Fibroblast of lung (primary cell): ENCODE data around the gene GPR42. TPM values are rescaled to one million over a fixed set of nuclear protein-coding genes. Genes with fewer than 3 reads are reported as not detected.

Source experiments
- DNase-seq, 2 donors: peaks; one replicate each; pipeline versions ENCODE4 v3.0.0 to v3.0.0-alpha.2; 2010; ENCODE audit warnings: low read depth in 2 of 2
- H2AFZ ChIP-seq: 2 replicates; pipeline ENCODE4 v1.5.1; 2012; ENCODE audit warnings: low read length, control low read depth, inconsistent platforms
- H3K27ac ChIP-seq: 2 replicates; pipeline ENCODE4 v1.5.1; 2011; ENCODE audit warnings: low read length, control low read depth; ENCODE audit not compliant: insufficient read depth
- H3K27me3 ChIP-seq: 2 replicates; pipeline ENCODE4 v1.5.1; 2011; ENCODE audit warnings: mild to moderate bottlenecking, low read length; ENCODE audit not compliant: control insufficient read depth, insufficient read depth
- H3K36me3 ChIP-seq: 2 replicates; pipeline ENCODE4 v1.5.1; 2011; ENCODE audit warnings: low read length; ENCODE audit not compliant: control insufficient read depth, insufficient read depth
- H3K4me1 ChIP-seq: 2 replicates; pipeline ENCODE4 v1.5.1; 2011; ENCODE audit warnings: low read length; ENCODE audit not compliant: control insufficient read depth, insufficient read depth; ENCODE audit errors: extremely low read depth
- H3K4me2 ChIP-seq: 2 replicates; pipeline ENCODE4 v1.5.1; 2011; ENCODE audit warnings: low read length, control low read depth; ENCODE audit not compliant: insufficient read depth; ENCODE audit errors: extremely low read depth
- H3K4me3 ChIP-seq, 4 experiments: fragments of 200-600 bp in 1 of 4; sonication (generic) in 1 of 4; replicated peaks in 1 of 4; 2 replicates each; pipeline ENCODE4 v1.5.1; 2011 to 2016; ENCODE audit warnings: low read length in 4 of 4, low read depth in 3 of 4, mild to moderate bottlenecking in 3 of 4, control low read depth in 2 of 4, inconsistent platforms in 1 of 4, mixed read lengths in 1 of 4; ENCODE audit not compliant: insufficient read depth in 1 of 4; ENCODE audit errors: control extremely low read depth in 1 of 4
- H3K79me2 ChIP-seq: 2 replicates; pipeline ENCODE4 v1.5.1; 2012; ENCODE audit warnings: mild to moderate bottlenecking, low read length, inconsistent platforms; ENCODE audit not compliant: control insufficient read depth, insufficient read depth
- H3K9ac ChIP-seq: 2 replicates; pipeline ENCODE4 v1.5.1; 2011; ENCODE audit warnings: mild to moderate bottlenecking, low read length, control low read depth; ENCODE audit not compliant: insufficient read depth
- H3K9me3 ChIP-seq: 2 replicates; pipeline ENCODE4 v1.5.1; 2012; ENCODE audit warnings: low read depth, low read length; ENCODE audit not compliant: control insufficient read depth, insufficient read depth
- H4K20me1 ChIP-seq: 2 replicates; pipeline ENCODE4 v1.5.1; 2011; ENCODE audit warnings: low read length; ENCODE audit not compliant: control insufficient read depth, insufficient read depth; ENCODE audit errors: extremely low read depth
- CTCF ChIP-seq, 2 donors: IDR thresholded peaks in 1 of 2; conservative IDR thresholded peaks in 1 of 2; 1 replicate in 1 of 2; 2 replicates in 1 of 2; pipeline ENCODE4 v1.5.1; 2011 to 2012; ENCODE audit warnings: low read length in 2 of 2, control low read depth in 1 of 2, inconsistent platforms in 1 of 2, low read depth in 1 of 2, mild to moderate bottlenecking in 1 of 2
- EZH2 ChIP-seq: IDR thresholded peaks from 2 replicates; pipeline ENCODE4 v1.5.1; 2012; ENCODE audit warnings: low read length, control low read depth, mild to moderate bottlenecking; ENCODE audit errors: missing control alignments
- polyA plus RNA-seq, 2 donors: library from polyadenylated mRNA; depleted of rRNA in 1 of 2; stranded (reverse) in 1 of 2; unstranded in 1 of 2; fragments of >200 nt; gene quantifications; 2 replicates each; pipeline ENCODE4 v1.2.1, GENCODE V29; 2011 to 2012; ENCODE audit warnings: missing spikeins in 1 of 2
- total RNA-seq: library from RNA; depleted of rRNA; stranded (reverse); fragments of >200 nt; gene quantifications from 2 replicates; pipeline ENCODE4 v1.2.1, GENCODE V29; 2014

The GPR42 gene
- total and polyA plus RNA-seq, 2 donors (not counting 1 experiment from before 2014, with no cell fraction given): not detected

- Histone ChIP-seq H3K9ac (no peak overlapping the region), H4K20me1 (no peaks in the 10 kb centered on the region), H3K4me2 (no peak overlapping the region), H3K36me3 (no peaks in the 10 kb centered on the region), H3K4me3 (no peak overlapping the region), H3K27me3 (no peaks in the 10 kb centered on the region), H3K27ac (no peak overlapping the region), H3K9me3 (no peaks in the 10 kb centered on the region), H3K79me2 (no peaks in the 10 kb centered on the region), H2AFZ (no peak overlapping the region), H3K4me1 (no peaks in the 10 kb centered on the region)
- TF ChIP-seq CTCF (conservative IDR thresholded peaks at IDR 0.05 in 1 of 2, IDR thresholded peaks at IDR 0.05 in 1 of 2; ENCODE audit: low read depth in 1 of 2, low read length in 2 of 2) (no peak), EZH2 (no peak)
- no peak for DNase-seq
Observed at GRCh38 chr19:35334144-35334753, 36.6 kb upstream of the GPR42 start.

- no peak for TF ChIP-seq CTCF (conservative IDR thresholded peaks at IDR 0.05 in 1 of 2, IDR thresholded peaks at IDR 0.05 in 1 of 2; ENCODE audit: low read depth in 1 of 2, low read length in 2 of 2)
- no peak for TF ChIP-seq EZH2
- H2AFZ ChIP-seq: no peak overlapping the region
- no peak overlapping the region for H3K4me2 ChIP-seq
- no peak for DNase-seq
- no peaks in the 10 kb centered on the region for H3K27me3 ChIP-seq
- H3K36me3 ChIP-seq: no peaks in the 10 kb centered on the region
- no peak overlapping the region for H3K4me3 ChIP-seq
- H3K27ac ChIP-seq: no peak overlapping the region
- H4K20me1 ChIP-seq: no peaks in the 10 kb centered on the region
- no peaks in the 10 kb centered on the region for H3K4me1 ChIP-seq
- H3K79me2 ChIP-seq: no peaks in the 10 kb centered on the region
- no peak overlapping the region for H3K9ac ChIP-seq
- no peaks in the 10 kb centered on the region for H3K9me3 ChIP-seq
Observed at GRCh38 chr19:35336166-35336955, 34.5 kb upstream of the GPR42 start.

GRCh38 chr19:35337097-35337983, 33.5 kb upstream of the GPR42 start:
- H3K27ac ChIP-seq: no peak overlapping the region
- H4K20me1 ChIP-seq: no peaks in the 10 kb centered on the region
- no peaks in the 10 kb centered on the region for H3K27me3 ChIP-seq

More at GRCh38 chr19:35337097-35337983, 33.5 kb upstream of the GPR42 start:
- TF ChIP-seq CTCF (conservative IDR thresholded peaks at IDR 0.05 in 1 of 2, IDR thresholded peaks at IDR 0.05 in 1 of 2; ENCODE audit: low read depth in 1 of 2, low read length in 2 of 2): no peak
- no peak for TF ChIP-seq EZH2
- Histone ChIP-seq H3K4me2 (no peak overlapping the region), H3K36me3 (no peaks in the 10 kb centered on the region), H3K9ac (no peak overlapping the region), H3K4me3 (no peak overlapping the region), H3K4me1 (no peaks in the 10 kb centered on the region), H3K9me3 (no peaks in the 10 kb centered on the region), H2AFZ (no peak overlapping the region), H3K79me2 (no peaks in the 10 kb centered on the region)
- DNase-seq: no peak
